SK-N-SH (cell line): ENCODE measurements around the gene FKBP1C. TPM values are rescaled to one million over a fixed set of nuclear protein-coding genes. Genes with fewer than 3 reads are reported as not detected.

Experiments
- CTCF ChIA-PET: fragments of 300-600, 350-600 bp; formaldehyde crosslinking; extraction: SDS; loops from one replicate; lab custom pipeline; 2021; lab: Yijun Ruan, JAX
- POLR2A ChIA-PET: fragments of 350-600 bp; sonication (Branson Sonifier 250); formaldehyde crosslinking; extraction: SDS; loops from one replicate; lab custom pipeline; 2020; ENCODE audit warnings: antibody characterized with exemption, inconsistent platforms; lab: Yijun Ruan, JAX
- DNase-seq: peaks from one replicate; pipeline ENCODE4 v3.0.0; 2012
- H2AFZ ChIP-seq: fragments of 200-600 bp; sonication (generic); 2 replicates; pipeline ENCODE4 v1.8.1; 2016; ENCODE audit warnings: antibody characterized with exemption, mild to moderate bottlenecking, low read depth
- H3F3A ChIP-seq: fragments of 200-600 bp; sonication (generic); replicated peaks from 2 replicates; pipeline ENCODE3; 2016; ENCODE audit warnings: antibody characterized with exemption, mild to moderate bottlenecking; ENCODE audit not compliant: insufficient read depth
- H3K27ac ChIP-seq, 2 experiments: fragments of 200-500 bp in 1 of 2; fragments of 200-600 bp in 1 of 2; sonication (Bioruptor generic) in 1 of 2; sonication (generic), shearing (Covaris generic) in 1 of 2; 2 replicates each; pipeline versions ENCODE4 v1.5.1 to v1.6.1; 2014 to 2016; ENCODE audit warnings: low read depth in 2 of 2, inconsistent platforms in 1 of 2, low read length in 1 of 2, mild to moderate bottlenecking in 1 of 2, mixed read lengths in 1 of 2
- H3K27me3 ChIP-seq: fragments of 200-600 bp; sonication (generic), shearing (Covaris generic); 2 replicates; pipeline ENCODE4 v1.6.1; 2016; ENCODE audit warnings: mixed run types; ENCODE audit not compliant: insufficient read depth
- H3K36me3 ChIP-seq, 2 experiments: fragments of 200-500 bp in 1 of 2; fragments of 200-600 bp in 1 of 2; sonication (Bioruptor generic) in 1 of 2; sonication (generic) in 1 of 2; replicated peaks in 1 of 2; 2 replicates each; pipeline versions ENCODE3 to v1.5.1; 2014 to 2016; ENCODE audit warnings: low read length in 1 of 2, mild to moderate bottlenecking in 1 of 2; ENCODE audit not compliant: insufficient read depth in 2 of 2, control insufficient read depth in 1 of 2
- H3K4me1 ChIP-seq, 2 experiments: fragments of 200-500 bp in 1 of 2; fragments of 200-600 bp in 1 of 2; sonication (Bioruptor generic) in 1 of 2; sonication (generic), shearing (Covaris generic) in 1 of 2; 2 replicates each; pipeline versions ENCODE4 v1.5.1 to v1.6.1; 2014 to 2016; ENCODE audit warnings: low read depth in 1 of 2, low read length in 1 of 2, mixed run types in 1 of 2; ENCODE audit not compliant: insufficient read depth in 2 of 2, control insufficient read depth in 1 of 2
- H3K4me2 ChIP-seq: fragments of 200-600 bp; sonication (generic), shearing (Covaris generic); 2 replicates; pipeline ENCODE4 v1.6.1; 2017; ENCODE audit warnings: mixed run types
- H3K4me3 ChIP-seq, 2 experiments: fragments of 200-500 bp in 1 of 2; fragments of 200-600 bp in 1 of 2; sonication (Bioruptor generic) in 1 of 2; sonication (generic), shearing (Covaris generic) in 1 of 2; 2 replicates each; pipeline versions ENCODE4 v1.5.1 to v1.8.1; 2014 to 2016; ENCODE audit warnings: low read depth in 2 of 2, inconsistent platforms in 1 of 2, low read length in 1 of 2, mild to moderate bottlenecking in 1 of 2, mixed read lengths in 1 of 2, moderate library complexity in 1 of 2
- H3K79me2 ChIP-seq: fragments of 200-600 bp; sonication (generic); 2 replicates; pipeline ENCODE4 v1.8.1; 2017; ENCODE audit warnings: mild to moderate bottlenecking; ENCODE audit not compliant: insufficient read depth
- H3K9ac ChIP-seq: fragments of 200-600 bp; sonication (generic); 2 replicates; pipeline ENCODE4 v1.6.1; 2017; ENCODE audit warnings: mixed run types
- H3K9me2 ChIP-seq: fragments of 200-600 bp; sonication (generic); 2 replicates; pipeline ENCODE4 v1.6.1; 2017; ENCODE audit warnings: mixed run types
- H3K9me3 ChIP-seq: fragments of 200-600 bp; sonication (generic); 2 replicates; pipeline ENCODE4 v1.6.1; 2017; ENCODE audit warnings: mixed run types, mild to moderate bottlenecking, moderate library complexity
- H4K20me1 ChIP-seq: fragments of 200-600 bp; sonication (generic); 2 replicates; pipeline ENCODE4 v1.6.1; 2017; ENCODE audit warnings: mild to moderate bottlenecking, mixed run types; ENCODE audit not compliant: insufficient read depth
- CHD2 ChIP-seq: fragments of 150-350 bp; IDR thresholded peaks from 2 replicates; pipeline ENCODE4 v1.6.1; 2018; ENCODE audit warnings: low read length; ENCODE audit not compliant: partially characterized antibody
- ELF1 ChIP-seq: IDR thresholded peaks from 2 replicates; pipeline ENCODE4 v1.4.0; 2012
- EP300 ChIP-seq, 2 experiments: IDR thresholded peaks; 2 replicates each; pipeline versions ENCODE4 v1.4.0 to v1.6.1; 2012; ENCODE audit warnings: borderline replicate concordance in 1 of 2, low read depth in 1 of 2, low read length in 1 of 2
- EZH2phosphoT487 ChIP-seq: fragments of 200-600 bp; sonication (generic); IDR thresholded peaks from 2 replicates; pipeline ENCODE4 v1.6.1; 2017; ENCODE audit warnings: low read depth, mixed run types, mild to moderate bottlenecking, antibody characterized with exemption, moderate library complexity, borderline replicate concordance
- FOSL2 ChIP-seq: IDR thresholded peaks from 2 replicates; pipeline ENCODE4 v1.4.0; 2012; ENCODE audit warnings: low read depth, mild to moderate bottlenecking, moderate library complexity, borderline replicate concordance
- FOXM1 ChIP-seq: IDR thresholded peaks from 2 replicates; pipeline ENCODE4 v1.4.0; 2012; ENCODE audit warnings: low read depth, mild to moderate bottlenecking
- JUND ChIP-seq: IDR thresholded peaks from 2 replicates; pipeline ENCODE4 v1.4.0; 2012
- NFIC ChIP-seq: IDR thresholded peaks from 2 replicates; pipeline ENCODE4 v1.4.0; 2012; ENCODE audit warnings: borderline replicate concordance
- POLR2AphosphoS5 ChIP-seq: IDR thresholded peaks from 2 replicates; pipeline ENCODE4 v1.6.1; 2012; ENCODE audit warnings: low read depth, low read length
- RCOR1 ChIP-seq: fragments of 150-350 bp; IDR thresholded peaks from 2 replicates; pipeline ENCODE4 v1.6.1; 2017; ENCODE audit warnings: antibody characterized with exemption, low read length
- RFX5 ChIP-seq: IDR thresholded peaks from 2 replicates; pipeline ENCODE4 v1.6.1; 2012; ENCODE audit warnings: mild to moderate bottlenecking, improper control_type of control experiment, low read length
- TEAD4 ChIP-seq: IDR thresholded peaks from 2 replicates; pipeline ENCODE4 v1.4.0; 2012; ENCODE audit warnings: mild to moderate bottlenecking, borderline replicate concordance; ENCODE audit not compliant: insufficient read depth
- polyA plus RNA-seq, 3 experiments: library from polyadenylated mRNA; depleted of rRNA; stranded (reverse); fragments of >200 nt; gene quantifications; 2 replicates each; pipeline ENCODE4 v1.2.3, GENCODE V29; 2012
- TF ChIP-seq, protein P1 (sequence below): fragments of 150-350 bp; IDR thresholded peaks from 2 replicates; pipeline ENCODE4 v1.6.1; 2017; ENCODE audit warnings: antibody characterized with exemption, low read length, low read depth, borderline replicate concordance
- TF ChIP-seq, protein P2 (sequence below): IDR thresholded peaks from 2 replicates; pipeline ENCODE4 v1.4.0; 2012; ENCODE audit warnings: low read depth, borderline replicate concordance
- TF ChIP-seq, protein P3 (sequence below): IDR thresholded peaks from 2 replicates; pipeline ENCODE4 v1.6.1; 2012; ENCODE audit warnings: mild to moderate bottlenecking, low read depth, low read length, moderate library complexity
- TF ChIP-seq, protein P4 (sequence below): IDR thresholded peaks from 2 replicates; pipeline ENCODE4; 2012
- TF ChIP-seq, protein P5 (sequence below): IDR thresholded peaks from 2 replicates; pipeline ENCODE4 v1.4.0; 2012; ENCODE audit warnings: low read depth, borderline replicate concordance

Gene FKBP1C
- polyA plus RNA-seq, 1 of the 3 experiments (the other 2 are of a cell fraction) = 1.2 TPM

DNA sequence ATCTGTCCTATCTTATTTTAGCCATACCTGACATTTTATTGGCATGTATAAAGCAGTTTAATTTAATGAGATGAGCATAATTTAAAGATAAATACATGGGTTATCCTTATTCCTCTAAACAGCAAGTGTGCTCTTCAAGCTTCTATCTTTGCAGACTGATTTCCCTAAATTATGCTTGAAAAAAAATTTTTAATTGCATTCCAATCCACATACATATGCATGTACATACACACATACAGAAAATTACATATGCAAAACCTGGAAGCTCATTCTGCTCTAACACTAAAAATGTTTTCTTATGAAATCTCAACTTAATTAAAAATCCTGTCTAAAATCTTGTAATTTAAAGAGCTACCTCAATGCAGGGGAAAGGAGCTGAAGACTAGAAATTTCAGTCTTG, 35.3 kb downstream of the FKBP1C start:
- no peak overlapping the region for H3K4me2 ChIP-seq
- no peaks in the 10 kb centered on the region for H3K36me3 ChIP-seq
- TF ChIP-seq, protein P1, sequence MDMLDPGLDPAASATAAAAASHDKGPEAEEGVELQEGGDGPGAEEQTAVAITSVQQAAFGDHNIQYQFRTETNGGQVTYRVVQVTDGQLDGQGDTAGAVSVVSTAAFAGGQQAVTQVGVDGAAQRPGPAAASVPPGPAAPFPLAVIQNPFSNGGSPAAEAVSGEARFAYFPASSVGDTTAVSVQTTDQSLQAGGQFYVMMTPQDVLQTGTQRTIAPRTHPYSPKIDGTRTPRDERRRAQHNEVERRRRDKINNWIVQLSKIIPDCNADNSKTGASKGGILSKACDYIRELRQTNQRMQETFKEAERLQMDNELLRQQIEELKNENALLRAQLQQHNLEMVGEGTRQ = no peak
- TF ChIP-seq CHD2 (no peak), FOXM1 (no peak), POLR2AphosphoS5 (no peak), NFIC (no peak), EP300 (IDR thresholded peaks at IDR 0.05; ENCODE audit: borderline replicate concordance in 1 of 2, low read depth in 1 of 2, low read length in 1 of 2) (no peak), ELF1 (no peak), JUND (no peak), RFX5 (no peak), RCOR1 (no peak), FOSL2 (no peak), EZH2phosphoT487 (no peak), TEAD4 (no peak)
- TF ChIP-seq, protein P2, sequence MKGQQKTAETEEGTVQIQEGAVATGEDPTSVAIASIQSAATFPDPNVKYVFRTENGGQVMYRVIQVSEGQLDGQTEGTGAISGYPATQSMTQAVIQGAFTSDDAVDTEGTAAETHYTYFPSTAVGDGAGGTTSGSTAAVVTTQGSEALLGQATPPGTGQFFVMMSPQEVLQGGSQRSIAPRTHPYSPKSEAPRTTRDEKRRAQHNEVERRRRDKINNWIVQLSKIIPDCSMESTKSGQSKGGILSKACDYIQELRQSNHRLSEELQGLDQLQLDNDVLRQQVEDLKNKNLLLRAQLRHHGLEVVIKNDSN = no peak
- TF ChIP-seq, protein P3, sequence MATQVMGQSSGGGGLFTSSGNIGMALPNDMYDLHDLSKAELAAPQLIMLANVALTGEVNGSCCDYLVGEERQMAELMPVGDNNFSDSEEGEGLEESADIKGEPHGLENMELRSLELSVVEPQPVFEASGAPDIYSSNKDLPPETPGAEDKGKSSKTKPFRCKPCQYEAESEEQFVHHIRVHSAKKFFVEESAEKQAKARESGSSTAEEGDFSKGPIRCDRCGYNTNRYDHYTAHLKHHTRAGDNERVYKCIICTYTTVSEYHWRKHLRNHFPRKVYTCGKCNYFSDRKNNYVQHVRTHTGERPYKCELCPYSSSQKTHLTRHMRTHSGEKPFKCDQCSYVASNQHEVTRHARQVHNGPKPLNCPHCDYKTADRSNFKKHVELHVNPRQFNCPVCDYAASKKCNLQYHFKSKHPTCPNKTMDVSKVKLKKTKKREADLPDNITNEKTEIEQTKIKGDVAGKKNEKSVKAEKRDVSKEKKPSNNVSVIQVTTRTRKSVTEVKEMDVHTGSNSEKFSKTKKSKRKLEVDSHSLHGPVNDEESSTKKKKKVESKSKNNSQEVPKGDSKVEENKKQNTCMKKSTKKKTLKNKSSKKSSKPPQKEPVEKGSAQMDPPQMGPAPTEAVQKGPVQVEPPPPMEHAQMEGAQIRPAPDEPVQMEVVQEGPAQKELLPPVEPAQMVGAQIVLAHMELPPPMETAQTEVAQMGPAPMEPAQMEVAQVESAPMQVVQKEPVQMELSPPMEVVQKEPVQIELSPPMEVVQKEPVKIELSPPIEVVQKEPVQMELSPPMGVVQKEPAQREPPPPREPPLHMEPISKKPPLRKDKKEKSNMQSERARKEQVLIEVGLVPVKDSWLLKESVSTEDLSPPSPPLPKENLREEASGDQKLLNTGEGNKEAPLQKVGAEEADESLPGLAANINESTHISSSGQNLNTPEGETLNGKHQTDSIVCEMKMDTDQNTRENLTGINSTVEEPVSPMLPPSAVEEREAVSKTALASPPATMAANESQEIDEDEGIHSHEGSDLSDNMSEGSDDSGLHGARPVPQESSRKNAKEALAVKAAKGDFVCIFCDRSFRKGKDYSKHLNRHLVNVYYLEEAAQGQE = no peak
- TF ChIP-seq, protein P4, sequence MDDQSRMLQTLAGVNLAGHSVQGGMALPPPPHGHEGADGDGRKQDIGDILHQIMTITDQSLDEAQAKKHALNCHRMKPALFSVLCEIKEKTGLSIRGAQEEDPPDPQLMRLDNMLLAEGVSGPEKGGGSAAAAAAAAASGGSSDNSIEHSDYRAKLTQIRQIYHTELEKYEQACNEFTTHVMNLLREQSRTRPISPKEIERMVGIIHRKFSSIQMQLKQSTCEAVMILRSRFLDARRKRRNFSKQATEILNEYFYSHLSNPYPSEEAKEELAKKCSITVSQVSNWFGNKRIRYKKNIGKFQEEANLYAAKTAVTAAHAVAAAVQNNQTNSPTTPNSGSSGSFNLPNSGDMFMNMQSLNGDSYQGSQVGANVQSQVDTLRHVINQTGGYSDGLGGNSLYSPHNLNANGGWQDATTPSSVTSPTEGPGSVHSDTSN = no peak
- TF ChIP-seq, protein P5, sequence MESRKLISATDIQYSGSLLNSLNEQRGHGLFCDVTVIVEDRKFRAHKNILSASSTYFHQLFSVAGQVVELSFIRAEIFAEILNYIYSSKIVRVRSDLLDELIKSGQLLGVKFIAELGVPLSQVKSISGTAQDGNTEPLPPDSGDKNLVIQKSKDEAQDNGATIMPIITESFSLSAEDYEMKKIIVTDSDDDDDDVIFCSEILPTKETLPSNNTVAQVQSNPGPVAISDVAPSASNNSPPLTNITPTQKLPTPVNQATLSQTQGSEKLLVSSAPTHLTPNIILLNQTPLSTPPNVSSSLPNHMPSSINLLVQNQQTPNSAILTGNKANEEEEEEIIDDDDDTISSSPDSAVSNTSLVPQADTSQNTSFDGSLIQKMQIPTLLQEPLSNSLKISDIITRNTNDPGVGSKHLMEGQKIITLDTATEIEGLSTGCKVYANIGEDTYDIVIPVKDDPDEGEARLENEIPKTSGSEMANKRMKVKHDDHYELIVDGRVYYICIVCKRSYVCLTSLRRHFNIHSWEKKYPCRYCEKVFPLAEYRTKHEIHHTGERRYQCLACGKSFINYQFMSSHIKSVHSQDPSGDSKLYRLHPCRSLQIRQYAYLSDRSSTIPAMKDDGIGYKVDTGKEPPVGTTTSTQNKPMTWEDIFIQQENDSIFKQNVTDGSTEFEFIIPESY = no peak
- H3K9me2 ChIP-seq = no peaks in the 10 kb centered on the region
- ChIA-PET CTCF (interaction anchor here (1.8 kb wide), 1 partner anchor 11 kb away, joined by 3 read pairs; no protein-coding TSS in a partner anchor), POLR2A (no interaction called here)
- no peaks in the 10 kb centered on the region for H3F3A ChIP-seq
- no peaks in the 10 kb centered on the region for H4K20me1 ChIP-seq
- H2AFZ ChIP-seq = no peak overlapping the region
- no peaks in the 10 kb centered on the region for H3K79me2 ChIP-seq
- H3K9ac ChIP-seq = no peak overlapping the region
- H3K4me3 ChIP-seq = no peak overlapping the region
- no peak for DNase-seq
- no peaks in the 10 kb centered on the region for H3K9me3 ChIP-seq
- H3K27ac ChIP-seq = no peak overlapping the region
- no peaks in the 10 kb centered on the region; the same call in 1 of the 2 replicates for H3K27me3 ChIP-seq
- no peaks in the 10 kb centered on the region for H3K4me1 ChIP-seq
